Testis (tissue), 3 donors: ENCODE measurements around the gene RUBCN. TPM values are rescaled to one million over a fixed set of nuclear protein-coding genes. Genes with fewer than 3 reads are reported as not detected.

ENCODE experiments used
- DNase-seq: peaks from one replicate; pipeline ENCODE4 v3.0.0-alpha.2; 2019
- H3K27ac ChIP-seq, 2 donors: fragments of 200-600 bp; sonication (generic); one replicate each; pipeline ENCODE4 v1.5.1; 2019
- H3K27me3 ChIP-seq: fragments of 200-600 bp; sonication (generic); one replicate; pipeline ENCODE4 v1.5.1; 2019
- H3K36me3 ChIP-seq: fragments of 200-600 bp; sonication (generic); one replicate; pipeline ENCODE4 v1.5.1; 2017; ENCODE audit warnings: low read depth; ENCODE audit errors: missing control alignments
- H3K4me1 ChIP-seq: fragments of 200-600 bp; sonication (generic); one replicate; pipeline ENCODE4 v1.5.1; 2019
- H3K4me3 ChIP-seq, 2 donors: fragments of 200-600 bp; sonication (generic); one replicate each; pipeline ENCODE4 v1.5.1; 2017 to 2019
- H3K9me3 ChIP-seq: fragments of 200-600 bp; sonication (generic); one replicate; pipeline ENCODE4 v1.5.1; 2017
- POLR2A ChIP-seq: fragments of 450-650 bp; IDR thresholded peaks from one replicate; pipeline ENCODE4 v1.6.1; 2017; ENCODE audit warnings: antibody characterized with exemption, mild to moderate bottlenecking, moderate library complexity
- WGBS, 2 donors: methylation state at CpG; one replicate each; pipeline ENCODE4 v1.1.5; 2018; 5-methylcytosine and 5-hydroxymethylcytosine counted together
- intact Hi-C: fragments of 100-400 bp; cut with DNase I; formaldehyde crosslinking; loops from one replicate; pipeline ENCODE4 v1.15.1; 2023; ENCODE audit warnings: low total_unique reads
- polyA plus RNA-seq: library from polyadenylated mRNA; stranded (reverse); fragments of 350-450 nt; fragmentation: Illumina TruSeq; extraction: RNeasy Lipid Tissue Mini Kit (QIAGEN cat#74804); gene quantifications from one replicate; pipeline ENCODE4 v1.2.3, GENCODE V29; 2014; ENCODE audit warnings: low read depth, low replicate concordance; ENCODE audit not compliant: insufficient read depth
- total RNA-seq, 2 donors: library from RNA; depleted of rRNA; stranded (reverse); fragments of >200 nt; gene quantifications; one replicate each; pipeline ENCODE4 v1.2.3, GENCODE V29; 2016
- TF ChIP-seq, protein P1 (sequence below), 3 experiments: fragments of 450-650 bp in 2 of 3; fragments of 200-600 bp in 1 of 3; sonication (generic) in 1 of 3; IDR thresholded peaks; one replicate each; pipeline ENCODE4 v1.5.1; 2016 to 2019; ENCODE audit warnings: antibody characterized with exemption in 3 of 3, mild to moderate bottlenecking in 2 of 3, moderate library complexity in 1 of 3

Gene RUBCN
- total and polyA plus RNA-seq, 3 donors from 2014 or later: 44.0 to 159 (median 150) TPM

DNA sequence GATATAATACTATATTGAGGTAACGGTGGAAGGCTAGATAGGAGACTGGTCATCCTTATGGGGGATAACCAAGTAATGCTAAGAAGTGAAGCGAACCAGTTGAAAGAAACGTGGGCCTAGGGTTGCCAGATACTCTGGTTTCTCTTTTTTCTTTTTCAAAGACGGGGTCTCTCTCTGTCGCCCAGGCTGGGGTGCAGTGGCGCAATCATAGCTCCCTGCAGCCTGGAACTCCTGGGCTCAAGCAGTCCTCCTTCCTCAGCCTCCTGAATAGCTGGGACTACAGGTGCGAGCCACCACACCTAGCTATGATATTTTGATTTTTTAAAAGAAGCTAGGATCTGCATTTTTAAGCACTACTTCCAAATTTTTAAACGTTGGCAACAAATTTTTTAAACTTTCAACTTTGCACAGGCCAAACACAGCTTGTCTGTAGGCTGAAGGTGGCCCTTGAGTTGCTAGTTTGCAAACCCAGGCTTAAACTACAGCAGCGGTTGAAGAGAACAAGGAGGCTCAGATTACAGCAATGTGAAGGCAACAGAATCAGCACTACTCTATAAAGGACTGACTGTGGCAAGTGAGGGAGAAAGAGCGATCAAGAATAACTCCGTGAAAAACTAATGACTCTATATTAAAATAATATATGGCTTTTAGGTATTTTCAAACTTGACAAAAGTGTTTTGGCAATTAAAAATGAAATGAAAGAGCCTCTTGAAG, 1.2 kb upstream of the RUBCN start:
- H3K36me3 ChIP-seq: no peaks in the 10 kb centered on the region
- no peak for DNase-seq
- H3K9me3 ChIP-seq: no peaks in the 10 kb centered on the region
- peak overlapping the region; percentile 88 to 94 for H3K4me3 ChIP-seq
- H3K27me3 ChIP-seq: no peaks in the 10 kb centered on the region
- TF ChIP-seq, protein P1, sequence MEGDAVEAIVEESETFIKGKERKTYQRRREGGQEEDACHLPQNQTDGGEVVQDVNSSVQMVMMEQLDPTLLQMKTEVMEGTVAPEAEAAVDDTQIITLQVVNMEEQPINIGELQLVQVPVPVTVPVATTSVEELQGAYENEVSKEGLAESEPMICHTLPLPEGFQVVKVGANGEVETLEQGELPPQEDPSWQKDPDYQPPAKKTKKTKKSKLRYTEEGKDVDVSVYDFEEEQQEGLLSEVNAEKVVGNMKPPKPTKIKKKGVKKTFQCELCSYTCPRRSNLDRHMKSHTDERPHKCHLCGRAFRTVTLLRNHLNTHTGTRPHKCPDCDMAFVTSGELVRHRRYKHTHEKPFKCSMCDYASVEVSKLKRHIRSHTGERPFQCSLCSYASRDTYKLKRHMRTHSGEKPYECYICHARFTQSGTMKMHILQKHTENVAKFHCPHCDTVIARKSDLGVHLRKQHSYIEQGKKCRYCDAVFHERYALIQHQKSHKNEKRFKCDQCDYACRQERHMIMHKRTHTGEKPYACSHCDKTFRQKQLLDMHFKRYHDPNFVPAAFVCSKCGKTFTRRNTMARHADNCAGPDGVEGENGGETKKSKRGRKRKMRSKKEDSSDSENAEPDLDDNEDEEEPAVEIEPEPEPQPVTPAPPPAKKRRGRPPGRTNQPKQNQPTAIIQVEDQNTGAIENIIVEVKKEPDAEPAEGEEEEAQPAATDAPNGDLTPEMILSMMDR (IDR thresholded peaks at IDR 0.05): no peak
- no peak for TF ChIP-seq POLR2A
- WGBS, 2 donors: 55 to 56% methylated on average over 11 of the region's 11 CpGs
- H3K27ac ChIP-seq: peak overlapping the region; percentile 73 to 92
- intact Hi-C loops: no loop called here
- peaks cover 10% of the 10 kb centered on the region for H3K4me1 ChIP-seq

DNA sequence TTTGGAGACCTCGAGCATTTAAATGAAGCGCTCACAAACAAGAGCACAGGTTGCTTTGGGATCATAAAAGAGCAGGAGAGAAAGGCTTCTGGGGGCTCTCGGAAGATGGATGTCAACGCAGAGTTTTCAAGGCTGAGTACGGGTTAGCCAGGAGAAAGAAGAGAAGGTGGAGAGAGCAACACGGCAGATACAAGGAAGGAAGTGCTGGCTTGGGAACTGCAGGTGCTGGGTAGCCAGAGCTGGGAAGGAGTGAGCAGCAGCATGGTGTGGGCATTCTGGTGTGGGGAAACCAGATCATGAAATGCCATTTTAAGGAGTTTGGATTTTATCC, 580 bp upstream of the RUBCN start:
- intact Hi-C loops: no loop called here
- Histone ChIP-seq H3K4me1 (peaks cover 10% of the 10 kb centered on the region), H3K27ac (peak overlapping the region; percentile 73 to 92), H3K27me3 (no peaks in the 10 kb centered on the region), H3K9me3 (no peaks in the 10 kb centered on the region), H3K36me3 (no peaks in the 10 kb centered on the region), H3K4me3 (peak overlapping the region; percentile 88 to 94)
- TF ChIP-seq, protein P1 (IDR thresholded peaks at IDR 0.05): no peak
- TF ChIP-seq POLR2A: no peak
- 0 to 1% methylated on average over 6 of the region's 6 CpGs for WGBS, 2 donors
- DNase-seq: no peak

GRCh38 chr3:197736010-197736490, 654 bp downstream of the RUBCN start:
- H3K27ac ChIP-seq: peak overlapping the region; percentile 84 to 92
- DNase-seq: peak; percentile 69

DNA sequence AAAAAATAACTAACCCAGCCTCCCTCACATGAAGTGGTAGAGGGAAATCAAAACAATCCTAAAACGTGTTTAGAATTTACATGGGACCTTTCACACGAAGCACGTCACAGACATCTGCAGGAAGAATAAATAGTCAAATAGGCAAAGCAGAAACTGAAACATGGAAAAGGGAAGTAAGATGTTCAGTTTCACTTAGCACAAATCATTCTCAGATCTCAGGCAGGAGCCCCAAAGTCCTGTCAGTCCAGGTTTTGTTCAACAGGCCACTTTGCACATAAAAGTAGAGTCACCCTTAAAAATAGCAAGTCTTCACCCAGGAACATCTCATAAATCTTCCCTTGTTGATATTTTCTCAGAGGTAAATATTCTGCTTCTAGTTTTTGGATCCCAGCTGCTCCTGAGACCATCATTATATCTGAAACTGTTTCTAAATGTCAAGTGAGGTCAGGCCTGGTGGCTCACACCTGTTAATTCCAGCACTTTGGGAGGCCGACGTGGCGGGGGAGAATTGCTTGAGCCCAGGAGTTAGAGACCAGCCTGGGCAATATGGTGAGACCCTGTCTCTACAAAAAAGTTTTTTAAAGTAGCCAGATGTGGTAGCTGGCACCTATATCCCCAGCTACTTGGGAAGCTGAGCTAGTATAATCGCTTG, 1.9 kb downstream of the RUBCN start:
- no peak for DNase-seq
- H3K27ac ChIP-seq: peak overlapping the region in 1 of 2 donors; percentile 16
- no peak overlapping the region for H3K4me3 ChIP-seq
- H3K27me3 ChIP-seq: no peaks in the 10 kb centered on the region
- TF ChIP-seq, protein P1 (IDR thresholded peaks at IDR 0.05): no peak
- TF ChIP-seq POLR2A: no peak
- intact Hi-C loops: no loop called here
- peaks cover 10% of the 10 kb centered on the region for H3K4me1 ChIP-seq
- H3K9me3 ChIP-seq: no peaks in the 10 kb centered on the region
- no peaks in the 10 kb centered on the region for H3K36me3 ChIP-seq
- 71 to 72% methylated on average over 7 of the region's 7 CpGs for WGBS, 2 donors

More at GRCh38 chr3:197736010-197736490, 654 bp downstream of the RUBCN start:
- Histone ChIP-seq H3K4me3 (peak overlapping the region; percentile 88 to 94), H3K4me1 (peaks cover 10% of the 10 kb centered on the region), H3K36me3 (no peaks in the 10 kb centered on the region), H3K27me3 (no peaks in the 10 kb centered on the region), H3K9me3 (no peaks in the 10 kb centered on the region)
- TF ChIP-seq POLR2A: no peak
- TF ChIP-seq, protein P1 (IDR thresholded peaks at IDR 0.05): no peak
- intact Hi-C loops: no loop called here
- 1 to 2% methylated on average over 17 of the region's 17 CpGs for WGBS, 2 donors
